GM21529 (cell line): ENCODE data around the gene RSPH10B2.
A peak's percentile ranks its signal among the peaks of the same experiment; 100 is the strongest.
"Not testable (repeated sequence)": the region's sequence is repeated elsewhere in the genome, so short reads cannot be mapped to it uniquely, and the experiment has no call there.

Source experiments
- ATAC-seq: cut with Tn5 transposase; IDR thresholded peaks from one replicate; pipeline ENCODE4 v1.9.1; 2021; ENCODE audit not compliant: unreplicated experiment

RSPH10B2 gene

DNA sequence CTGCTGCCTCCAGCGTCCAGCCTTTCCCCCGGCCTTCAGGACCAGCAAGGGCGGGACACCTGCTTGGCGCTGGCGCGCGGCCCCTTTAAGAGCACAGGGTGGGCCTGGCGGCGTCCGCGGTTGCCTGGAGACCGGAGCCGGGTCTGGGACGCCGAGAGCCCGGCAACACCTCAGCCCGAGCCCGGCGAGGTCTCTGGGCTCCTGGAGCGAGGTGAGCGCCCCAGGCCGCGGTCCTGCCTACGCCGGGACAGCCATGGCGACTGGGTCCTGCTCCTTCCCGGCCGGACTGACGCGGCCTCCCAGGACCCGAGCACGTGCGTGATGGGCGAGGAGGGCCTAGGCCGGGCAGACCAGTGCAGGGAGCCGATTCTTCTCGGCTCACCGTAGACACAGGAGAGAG lies at the start of gene RSPH10B2:
TSS of gene RSPH10B2 (plus strand) at position 140 of the 400 bp plus-strand sequence. CDS start 3,575 bp downstream, outside the sequence.
- not testable (repeated sequence) for ATAC-seq

DNA sequence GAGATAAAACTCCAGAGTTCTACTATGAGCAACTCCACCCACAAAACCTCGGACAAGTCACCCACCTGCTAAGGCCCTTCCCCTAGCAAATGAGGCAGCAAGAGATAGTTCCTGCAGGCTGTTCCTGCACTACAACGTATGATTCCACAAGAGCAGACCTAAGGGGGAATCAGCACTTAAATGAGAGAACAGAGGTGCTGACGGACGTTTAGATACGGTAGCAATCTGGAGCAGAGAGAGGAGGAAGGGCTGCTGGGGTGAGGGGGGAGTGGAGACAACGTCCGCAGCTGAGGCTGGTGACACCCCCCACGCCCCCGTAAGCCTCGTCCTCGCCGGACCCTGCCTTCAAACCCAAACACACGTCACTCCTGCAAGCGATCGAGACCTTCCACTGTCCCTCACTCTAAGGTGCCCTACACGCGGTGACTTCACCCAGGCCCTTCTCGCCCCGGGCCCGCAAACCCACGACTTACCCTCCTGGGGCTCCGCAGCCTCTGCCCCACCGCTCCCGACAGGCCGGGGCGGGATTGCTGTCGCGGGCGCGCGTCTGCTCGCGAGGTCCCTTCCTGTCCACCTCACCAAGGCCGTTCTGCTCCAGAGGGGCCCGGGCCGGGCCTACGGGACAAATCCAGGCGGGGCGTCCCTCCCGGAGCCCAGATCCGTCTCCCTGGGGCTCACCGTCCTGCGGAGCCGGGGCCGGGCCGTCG lies 47.8 kb upstream of the RSPH10B2 start:
- ATAC-seq, result peak; percentile 39

DNA sequence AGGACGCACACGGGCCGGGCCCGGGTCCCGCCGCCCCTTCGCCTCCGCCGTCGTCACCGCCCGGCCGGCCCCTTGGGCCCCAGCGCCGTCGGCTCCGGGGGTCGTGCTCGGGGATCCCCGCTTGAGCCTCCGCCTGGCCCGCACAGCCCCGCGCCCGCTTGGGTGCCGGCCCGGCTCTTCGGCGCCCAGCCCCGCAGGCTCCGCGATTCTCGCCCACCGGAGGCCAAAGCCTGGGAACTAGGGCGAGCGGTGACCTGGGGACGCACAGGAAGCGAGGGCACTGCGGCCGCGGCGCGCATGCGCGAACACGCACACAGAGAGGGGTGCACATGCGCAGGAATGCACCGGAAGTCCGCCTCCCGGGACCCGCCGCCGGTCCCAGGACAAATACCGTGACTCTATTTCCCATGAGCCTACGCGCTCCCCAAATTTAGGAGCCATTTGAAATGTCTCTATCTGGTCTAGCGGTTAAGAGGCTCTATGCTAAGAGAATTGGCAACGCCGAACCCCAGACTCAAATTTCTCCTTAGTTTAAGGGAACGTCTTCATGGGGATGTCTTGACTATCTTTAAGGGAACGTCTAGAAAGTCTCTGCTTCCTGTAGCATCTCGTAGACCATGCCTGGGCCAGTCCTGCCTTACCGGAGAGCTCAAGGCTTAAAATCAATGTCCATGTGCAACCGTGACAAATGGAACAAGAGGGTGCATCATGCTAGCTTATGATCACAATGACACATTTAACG lies 47.1 kb upstream of the RSPH10B2 start, which contains the start of gene ZNF12:
TSS of gene ZNF12 (minus strand) at position 282 of the 742 bp plus-strand sequence. CDS start 1,774 bp downstream, outside the sequence.
- peak; percentile 91 for ATAC-seq

DNA sequence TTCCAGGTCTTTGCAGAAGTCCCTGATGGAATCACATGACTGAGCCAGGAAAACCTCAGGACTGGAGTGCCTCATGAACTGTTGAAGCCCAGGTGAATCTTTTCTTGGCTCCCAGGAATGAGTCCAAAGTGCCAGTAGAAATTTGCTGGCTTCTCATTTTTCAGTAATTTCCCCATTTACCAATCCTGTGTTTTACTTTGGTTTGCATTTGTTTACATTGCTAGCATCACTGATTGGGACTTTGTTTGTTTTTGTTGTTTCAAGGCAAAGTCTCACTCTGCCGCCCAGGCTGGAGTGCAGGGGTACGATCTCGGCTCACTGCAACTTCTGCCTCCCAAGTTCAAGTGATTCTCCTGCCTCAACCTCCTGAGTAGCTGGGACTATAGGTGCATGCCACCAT lies 45.6 kb upstream of the RSPH10B2 start:
- ATAC-seq, result no peak

DNA sequence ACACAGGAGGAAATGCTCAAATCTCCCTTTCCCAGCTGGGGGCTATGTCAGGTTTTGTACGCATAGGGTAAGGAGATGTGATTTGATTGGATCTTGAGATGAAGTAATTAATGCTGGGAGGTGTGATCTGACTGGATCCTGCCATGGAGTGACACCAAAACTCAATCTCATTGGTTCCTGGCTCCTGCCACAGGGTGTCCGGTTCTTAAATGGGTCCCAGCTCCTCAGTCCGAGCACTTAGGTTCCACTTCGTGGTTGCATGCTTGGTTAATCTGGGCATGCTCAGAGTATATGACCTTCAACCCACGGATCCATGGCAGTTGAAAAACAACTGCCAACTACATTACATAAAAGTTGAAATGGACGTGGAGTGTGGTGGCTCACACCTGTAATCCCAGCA lies 44.1 kb upstream of the RSPH10B2 start:
- ATAC-seq, result no peak

DNA sequence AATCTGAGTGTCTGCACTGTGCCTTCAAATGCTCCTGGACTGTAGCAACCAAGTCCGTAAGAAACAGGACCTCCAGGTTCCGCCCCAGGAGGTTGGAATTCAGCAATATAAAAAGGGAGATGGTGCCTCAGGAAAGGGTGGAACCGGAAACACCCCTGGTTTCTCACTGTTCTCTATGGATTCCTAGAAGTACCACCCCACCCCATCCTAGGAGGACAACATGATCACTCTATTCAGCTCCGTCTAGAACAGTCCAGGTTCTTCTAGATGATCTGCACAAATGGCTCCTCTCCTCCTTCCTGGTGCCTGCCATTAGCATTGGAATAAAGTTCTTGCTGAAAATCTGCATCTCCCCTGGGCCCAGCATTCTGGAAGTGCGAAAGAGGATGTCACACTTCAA lies 39.5 kb upstream of the RSPH10B2 start:
- no peak for ATAC-seq

DNA sequence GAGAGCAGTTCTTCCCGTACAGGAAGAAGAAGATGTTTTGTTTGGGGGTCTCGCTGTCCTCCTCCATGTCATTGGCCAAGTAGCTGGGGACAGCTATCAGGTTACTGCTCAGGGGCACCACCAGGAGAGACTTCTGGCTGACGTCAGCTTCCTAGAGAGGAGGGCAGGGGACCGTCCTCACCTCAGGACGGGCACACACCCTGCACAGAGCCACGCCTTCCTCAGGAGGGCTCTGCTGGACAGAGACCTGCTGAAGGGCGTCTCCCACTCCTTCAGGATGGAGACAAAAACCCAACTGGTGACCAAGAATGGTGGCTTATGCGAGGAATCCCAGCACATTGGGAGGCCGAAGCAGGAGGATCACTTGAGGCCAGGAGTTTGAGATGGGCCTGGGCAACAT lies 38.0 kb upstream of the RSPH10B2 start:
- ATAC-seq, result not testable (repeated sequence)

DNA sequence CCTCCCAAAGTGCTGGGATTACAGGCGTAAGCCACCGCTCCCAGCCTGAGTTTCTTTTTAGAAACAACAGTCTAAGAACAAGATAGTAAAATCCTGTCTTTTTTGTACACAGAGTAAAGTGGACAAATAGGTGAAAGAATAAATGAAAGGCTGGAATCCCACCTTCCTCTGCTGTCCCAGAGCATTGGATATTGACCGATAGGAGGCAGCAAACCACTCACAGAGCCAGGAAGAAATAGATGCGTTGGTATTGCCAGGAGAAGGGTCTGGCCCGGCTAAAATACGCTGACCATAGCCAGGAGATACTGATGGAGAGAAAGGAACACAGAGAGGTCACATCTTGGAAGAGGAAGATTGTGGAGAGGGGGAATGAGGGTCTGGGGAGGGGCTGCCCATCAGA lies 35.8 kb upstream of the RSPH10B2 start:
- ATAC-seq, result no peak

DNA sequence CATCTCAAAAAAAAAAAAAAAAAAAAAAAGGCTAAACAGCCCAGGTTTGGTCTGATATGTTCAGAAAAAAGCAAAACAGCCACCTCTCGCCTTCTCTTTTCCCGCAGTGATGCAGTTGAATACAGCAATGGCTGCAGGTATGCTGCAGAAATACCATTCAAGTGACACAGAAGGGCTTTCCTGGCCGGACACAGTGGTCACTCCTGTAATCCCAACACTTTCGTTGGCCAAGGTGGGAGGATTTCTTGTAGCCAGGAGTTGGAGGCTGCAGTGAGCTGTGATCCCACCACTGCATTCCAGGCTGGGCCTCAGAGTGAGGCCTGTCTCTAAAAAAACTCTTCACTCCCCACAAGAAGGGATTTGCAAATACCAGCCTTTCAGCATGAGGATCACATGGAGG lies 29.6 kb upstream of the RSPH10B2 start:
- not testable (repeated sequence) for ATAC-seq

DNA sequence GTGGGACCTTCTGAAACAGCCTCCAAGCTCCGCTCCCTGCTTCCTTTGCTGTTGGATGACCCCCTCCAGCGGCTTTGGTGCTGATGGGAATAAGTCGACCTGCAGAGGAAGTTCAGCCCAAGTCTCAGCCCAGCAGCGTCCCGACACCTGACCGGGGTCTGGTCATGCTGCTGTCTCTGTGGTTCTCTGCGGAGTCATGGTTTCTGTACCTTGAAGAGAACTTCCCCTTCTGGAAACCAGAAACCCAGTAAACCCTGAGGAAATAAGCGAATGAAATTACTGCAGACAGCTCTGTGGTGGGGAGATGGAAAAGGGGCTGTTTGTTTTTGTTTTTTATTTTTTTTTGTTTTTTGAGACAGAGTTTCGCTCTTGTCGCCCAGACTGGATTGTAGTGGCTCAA lies 28.9 kb upstream of the RSPH10B2 start:
- peak; percentile 72 for ATAC-seq

DNA sequence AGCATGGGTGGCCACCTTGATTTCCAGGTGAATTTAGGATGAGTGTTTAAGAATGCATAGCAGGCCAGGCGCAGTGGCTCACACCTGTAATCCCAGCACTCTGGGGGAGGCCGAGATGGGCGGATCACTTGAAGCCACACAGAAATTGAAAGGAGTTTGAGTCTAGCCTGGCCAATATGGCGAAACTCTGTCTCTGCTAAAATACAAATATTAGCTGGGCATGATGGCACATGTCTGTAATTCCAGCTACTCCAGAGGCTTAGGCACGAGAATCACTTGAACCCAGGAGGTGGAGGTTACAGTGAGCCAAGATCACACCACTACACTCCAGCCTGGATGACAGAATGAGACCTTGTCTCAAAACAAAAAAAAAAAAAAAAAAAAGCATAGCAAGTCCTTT lies 27.6 kb upstream of the RSPH10B2 start:
- ATAC-seq, result not testable (repeated sequence)

DNA sequence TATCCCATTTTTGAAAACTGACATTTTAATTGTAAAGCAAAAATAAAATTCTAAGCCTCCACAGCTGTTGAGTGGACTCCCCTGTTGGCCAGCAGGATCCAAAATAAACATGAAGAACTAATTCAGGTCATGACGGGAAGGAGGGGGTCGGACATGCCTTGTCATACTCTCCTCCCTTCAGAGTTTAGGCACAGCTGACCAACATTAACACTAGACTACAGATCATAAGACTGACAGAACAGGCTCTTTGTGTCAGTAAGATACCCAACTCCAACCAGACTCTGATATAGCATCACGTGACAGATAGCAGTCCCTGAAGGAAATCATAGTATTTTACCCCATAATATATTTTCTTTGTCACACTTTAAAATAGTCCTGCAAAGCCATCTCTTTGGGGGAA lies 26.2 kb upstream of the RSPH10B2 start:
- ATAC-seq, result no peak

DNA sequence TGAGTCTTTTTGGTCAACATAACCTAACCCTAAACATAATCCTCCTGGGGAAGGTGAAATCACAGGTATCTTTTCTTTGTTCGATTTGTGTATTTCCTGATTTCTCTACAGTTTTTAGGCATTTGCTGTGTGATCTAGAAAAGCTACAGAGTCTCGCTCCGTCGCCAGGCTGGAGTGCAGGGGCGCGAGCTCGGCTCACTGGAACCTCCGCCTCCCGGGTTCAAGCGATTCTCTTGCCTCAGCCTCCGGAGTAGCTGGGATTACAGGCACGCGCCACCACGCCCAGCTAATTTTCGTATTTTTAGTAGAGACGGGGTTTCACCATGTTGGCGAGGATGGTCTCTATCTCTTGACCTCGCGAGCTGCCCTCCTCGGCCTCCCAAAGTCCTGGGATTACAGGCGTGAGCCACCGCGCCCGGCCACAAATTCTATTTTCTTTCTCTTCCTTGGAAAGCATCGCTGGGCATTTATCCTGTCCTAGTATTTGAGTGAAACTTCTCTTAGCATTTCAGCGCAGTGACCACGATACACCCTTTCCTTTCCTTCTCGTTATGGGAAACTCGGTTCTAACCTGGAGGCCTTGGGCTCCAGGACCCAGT lies 24.9 kb upstream of the RSPH10B2 start:
- ATAC-seq, result not testable (repeated sequence)

DNA sequence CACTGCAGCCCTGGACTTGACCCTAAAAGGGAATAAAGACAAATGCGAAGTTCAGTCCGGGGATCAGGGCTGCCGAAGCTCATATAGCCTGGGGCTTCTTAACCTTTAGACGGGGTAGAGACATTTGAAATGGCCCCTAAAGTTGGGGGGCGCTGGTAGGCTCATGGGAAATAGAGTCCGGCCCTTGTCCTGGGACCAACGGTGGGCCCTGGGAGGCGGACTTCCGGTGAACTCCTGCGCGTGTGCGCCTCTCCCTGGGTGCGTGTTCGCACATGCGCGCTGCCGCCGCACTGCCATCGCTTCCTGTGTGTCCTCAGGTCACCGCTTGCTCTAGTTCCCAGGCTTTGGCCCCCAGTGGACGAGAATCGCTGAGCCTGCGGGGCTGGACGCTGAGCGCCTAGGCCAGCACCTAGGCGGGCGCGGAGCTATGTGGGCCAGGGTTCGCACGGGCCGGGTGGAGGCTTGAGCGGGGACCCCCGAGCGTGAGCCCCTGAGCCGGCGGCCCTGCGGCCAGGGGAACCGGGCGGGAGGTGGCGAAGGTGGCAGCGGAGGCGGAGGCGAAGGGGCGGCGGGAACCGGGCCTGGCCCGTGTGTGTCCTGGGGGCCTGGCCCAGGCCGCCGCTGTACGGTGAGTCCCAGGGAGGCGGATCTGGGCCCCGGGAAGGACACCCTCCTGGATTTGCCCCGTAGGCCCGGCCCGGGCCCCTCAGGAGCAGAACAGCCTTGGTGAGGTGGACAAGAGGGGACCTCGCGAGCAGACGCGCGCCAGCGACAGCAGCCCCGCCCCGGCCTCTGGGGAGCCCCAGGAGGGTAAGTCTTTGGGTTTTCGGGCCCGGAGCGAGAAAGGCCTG lies 24.2 kb upstream of the RSPH10B2 start:
- peak; percentile 88 for ATAC-seq

DNA sequence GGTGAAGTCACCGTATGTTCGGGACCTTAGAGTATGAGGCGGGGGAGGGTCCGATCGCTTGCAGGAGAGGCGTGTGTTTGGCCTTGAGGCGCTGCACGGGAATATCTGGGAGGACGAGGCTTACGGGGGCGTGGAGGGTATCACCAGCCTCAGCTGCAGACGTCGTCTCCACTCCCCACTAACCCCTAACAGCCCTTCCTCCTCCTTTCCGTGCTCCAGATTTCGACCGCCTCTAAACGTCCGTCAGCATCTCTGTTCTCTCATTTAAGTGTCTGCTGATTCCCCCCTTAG lies 23.6 kb upstream of the RSPH10B2 start:
- no peak for ATAC-seq

DNA sequence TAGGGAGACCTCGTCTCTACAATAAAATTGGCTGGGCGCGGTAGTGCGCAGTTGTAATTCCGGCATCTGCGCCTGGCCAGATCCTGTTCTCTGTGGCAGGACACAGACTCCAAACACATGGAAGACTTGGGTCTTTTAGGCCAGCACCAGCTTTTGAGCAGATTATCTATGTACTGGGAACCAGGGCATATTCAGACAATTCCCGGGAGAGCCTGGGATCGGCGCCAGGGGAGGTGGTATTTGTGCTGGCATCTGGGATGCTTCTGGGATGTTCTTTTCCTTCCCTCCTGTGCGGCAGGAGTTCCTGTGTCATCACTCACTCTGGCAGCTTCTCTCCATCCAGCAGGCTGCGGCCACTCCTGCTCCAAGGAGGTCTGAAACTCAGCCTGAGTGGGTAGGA lies 15.5 kb upstream of the RSPH10B2 start:
- ATAC-seq, result not testable (repeated sequence)

DNA sequence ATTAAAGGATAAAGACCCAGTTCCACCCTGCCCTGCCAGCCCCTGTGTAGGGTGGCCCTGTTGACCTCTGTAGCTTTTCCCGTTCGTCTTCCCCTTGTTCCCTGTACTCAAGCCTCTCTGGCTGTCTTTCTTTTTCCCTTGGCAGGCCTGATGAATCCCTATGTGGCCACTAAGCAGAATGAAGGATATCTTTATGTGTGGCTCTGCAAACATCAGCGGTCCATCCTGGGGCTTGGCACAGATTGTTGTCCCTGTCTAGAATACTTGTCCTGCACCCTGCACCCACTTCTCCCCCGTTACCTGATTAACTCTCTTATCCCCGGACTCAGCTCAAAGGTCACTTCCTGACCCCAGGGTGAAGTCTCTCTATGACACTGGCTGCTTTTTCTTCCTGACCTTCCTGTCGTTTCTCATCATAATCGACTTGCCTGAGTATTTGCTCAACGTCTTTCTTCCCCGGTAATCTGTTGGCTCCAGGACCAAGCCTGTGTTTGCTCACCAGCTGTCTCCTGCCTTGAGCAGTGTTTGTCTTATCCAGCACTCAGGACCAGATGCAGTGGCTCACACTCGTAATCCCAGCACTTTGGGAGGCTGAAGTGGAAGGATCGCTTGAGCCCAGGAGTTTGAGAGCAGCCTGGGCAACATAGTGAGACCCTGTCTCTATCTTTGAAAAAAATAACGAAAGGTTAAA lies 9.3 kb upstream of the RSPH10B2 start:
- not testable (repeated sequence) for ATAC-seq

DNA sequence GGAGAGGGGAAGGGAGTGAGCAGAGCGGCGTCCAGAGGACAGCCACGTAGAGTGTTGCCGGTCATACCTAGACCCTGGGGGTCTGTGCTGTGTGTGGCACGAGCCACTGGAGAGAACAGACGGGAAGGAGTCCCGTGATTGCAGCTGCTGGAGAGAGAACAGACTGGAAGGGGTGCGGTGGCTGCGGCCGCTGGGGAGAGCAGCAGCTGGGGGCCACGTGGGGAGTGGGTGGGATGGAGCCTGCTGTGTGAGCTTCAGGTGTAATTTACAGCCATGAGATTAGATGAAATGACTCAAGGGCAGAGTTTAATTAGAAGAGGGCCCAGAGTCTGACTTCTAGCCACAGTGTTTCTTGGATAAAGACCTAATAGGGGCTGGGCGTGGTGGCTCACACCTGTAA lies 4.6 kb upstream of the RSPH10B2 start:
- not testable (repeated sequence) for ATAC-seq

DNA sequence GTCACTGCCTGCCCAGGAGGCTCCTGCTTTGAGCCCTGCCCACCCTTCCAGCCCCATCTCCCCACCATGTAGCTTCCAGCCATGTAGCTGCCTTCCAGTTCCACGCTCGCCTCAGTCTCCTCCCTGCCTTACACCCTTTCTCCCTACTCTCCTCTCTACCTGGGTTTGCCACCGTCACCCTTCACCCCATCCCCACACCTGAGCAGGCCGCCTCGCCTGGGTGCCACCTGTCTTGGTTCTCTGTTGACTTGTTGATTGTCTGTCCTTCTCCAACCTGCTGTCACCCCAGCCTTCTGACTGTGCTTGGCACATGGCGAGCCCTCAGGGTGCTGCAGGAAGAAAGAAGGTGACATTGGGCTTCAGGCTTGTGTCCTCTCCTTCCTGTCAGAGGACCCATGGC lies 3.7 kb upstream of the RSPH10B2 start:
- not testable (repeated sequence) for ATAC-seq

DNA sequence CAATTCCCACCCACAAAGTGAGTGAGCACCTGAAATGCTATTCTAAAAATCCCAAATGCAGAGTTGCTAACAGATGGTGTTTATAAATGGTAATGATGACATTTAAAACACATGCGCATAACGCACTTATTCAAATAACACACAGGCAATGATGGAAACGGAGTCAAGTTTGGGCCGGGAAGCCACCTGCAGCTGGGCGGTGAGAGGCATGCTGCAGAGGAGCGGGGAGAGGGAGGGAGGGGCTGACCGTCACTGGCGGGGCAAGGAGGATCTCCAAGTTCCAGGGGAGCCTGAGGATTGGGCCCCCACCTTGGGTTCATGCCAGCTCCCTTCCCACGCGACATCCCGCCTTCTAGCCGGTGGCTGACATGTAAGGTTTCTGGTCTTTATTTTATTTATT lies 7.3 kb downstream of the RSPH10B2 start:
- ATAC-seq, result not testable (repeated sequence)

DNA sequence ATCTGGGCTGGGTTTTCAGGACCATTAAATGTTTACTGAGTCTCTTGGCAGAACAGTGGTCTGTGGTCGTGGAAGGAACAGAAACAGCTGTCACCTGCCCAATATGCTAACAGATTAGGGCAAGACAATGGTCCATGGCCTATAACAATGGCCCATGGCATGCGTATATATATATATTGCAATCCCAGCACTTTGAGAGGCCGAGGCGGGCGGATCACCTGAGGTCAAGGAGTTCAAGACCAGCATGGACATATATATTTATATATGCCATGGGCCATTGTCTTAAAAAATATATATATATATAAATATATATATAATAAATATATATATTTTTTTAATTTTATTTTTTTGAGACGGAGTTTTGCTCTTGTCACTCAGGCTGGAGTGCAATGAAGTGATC lies 27.7 kb downstream of the RSPH10B2 start:
- ATAC-seq, result not testable (repeated sequence)
